Stomach (tissue), 4 donors: ENCODE results near the gene CAB39L.

Experiments used
- EP300 ChIP-seq: sonication (generic); formaldehyde crosslinking; IDR thresholded peaks from one replicate; pipeline ENCODE4 v1.6.1; 2017; ENCODE audit warnings: antibody characterized with exemption
- POLR2A ChIP-seq, 4 donors: fragments of 450-650 bp; IDR thresholded peaks; one replicate each; pipeline ENCODE4 v1.6.1; 2016; ENCODE audit warnings: antibody characterized with exemption in 4 of 4, control low read depth in 2 of 4, mild to moderate bottlenecking in 1 of 4, moderate library complexity in 1 of 4
- POLR2AphosphoS5 ChIP-seq, 3 donors: sonication (generic); formaldehyde crosslinking; IDR thresholded peaks; one replicate each; pipeline ENCODE4 v1.6.1; 2016; ENCODE audit warnings: antibody characterized with exemption in 3 of 3
- TF ChIP-seq, protein P1 (sequence below), 7 experiments: fragments of 450-650 bp in 4 of 7; fragments of 200-600 bp in 3 of 7; sonication (generic) in 3 of 7; IDR thresholded peaks; one replicate each; pipeline ENCODE4 v1.5.1; 2016 to 2019; ENCODE audit warnings: antibody characterized with exemption in 7 of 7, control low read depth in 2 of 7, mild to moderate bottlenecking in 1 of 7

DNA sequence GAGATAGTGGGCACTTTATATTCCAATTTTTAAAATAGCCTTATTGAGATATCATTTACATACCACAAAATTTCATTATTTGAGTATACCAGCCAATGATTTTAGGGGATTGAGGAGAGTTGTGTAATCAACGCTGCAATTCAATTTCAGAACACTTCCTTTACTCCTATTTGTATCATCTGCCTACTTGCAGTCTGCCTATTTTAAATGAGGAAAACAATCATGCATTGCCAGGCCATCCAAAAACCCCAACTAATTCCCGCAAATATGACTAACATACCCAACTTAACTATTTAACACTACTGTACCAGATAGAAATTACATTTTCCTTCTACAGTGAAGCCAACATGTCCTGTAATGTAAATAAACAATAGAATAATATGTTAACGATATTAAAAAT is 26.7 kb downstream of the CAB39L start:
- TF ChIP-seq, protein P1, sequence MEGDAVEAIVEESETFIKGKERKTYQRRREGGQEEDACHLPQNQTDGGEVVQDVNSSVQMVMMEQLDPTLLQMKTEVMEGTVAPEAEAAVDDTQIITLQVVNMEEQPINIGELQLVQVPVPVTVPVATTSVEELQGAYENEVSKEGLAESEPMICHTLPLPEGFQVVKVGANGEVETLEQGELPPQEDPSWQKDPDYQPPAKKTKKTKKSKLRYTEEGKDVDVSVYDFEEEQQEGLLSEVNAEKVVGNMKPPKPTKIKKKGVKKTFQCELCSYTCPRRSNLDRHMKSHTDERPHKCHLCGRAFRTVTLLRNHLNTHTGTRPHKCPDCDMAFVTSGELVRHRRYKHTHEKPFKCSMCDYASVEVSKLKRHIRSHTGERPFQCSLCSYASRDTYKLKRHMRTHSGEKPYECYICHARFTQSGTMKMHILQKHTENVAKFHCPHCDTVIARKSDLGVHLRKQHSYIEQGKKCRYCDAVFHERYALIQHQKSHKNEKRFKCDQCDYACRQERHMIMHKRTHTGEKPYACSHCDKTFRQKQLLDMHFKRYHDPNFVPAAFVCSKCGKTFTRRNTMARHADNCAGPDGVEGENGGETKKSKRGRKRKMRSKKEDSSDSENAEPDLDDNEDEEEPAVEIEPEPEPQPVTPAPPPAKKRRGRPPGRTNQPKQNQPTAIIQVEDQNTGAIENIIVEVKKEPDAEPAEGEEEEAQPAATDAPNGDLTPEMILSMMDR (IDR thresholded peaks at IDR 0.05), result no peak
- TF ChIP-seq EP300 (no peak), POLR2AphosphoS5 (IDR thresholded peaks at IDR 0.05) (no peak), POLR2A (IDR thresholded peaks at IDR 0.05) (no peak)
